Skeletal muscle tissue (tissue), 4 donors: ENCODE data around the gene FHIT. TPM values are rescaled to one million over a fixed set of nuclear protein-coding genes. Genes with fewer than 3 reads are reported as not detected.

Source experiments
- H3K27ac ChIP-seq: one replicate; pipeline ENCODE4 v1.7.0; 2013; ENCODE audit warnings: mild to moderate bottlenecking, low read depth, low read length, inconsistent platforms
- H3K27me3 ChIP-seq, 3 donors: one replicate each; pipeline ENCODE4 v1.7.0; 2013; ENCODE audit warnings: low read length in 3 of 3; ENCODE audit not compliant: control insufficient read depth in 3 of 3, insufficient read depth in 3 of 3
- H3K36me3 ChIP-seq, 3 donors: one replicate each; pipeline ENCODE4 v1.7.0; 2013; ENCODE audit warnings: low read length in 3 of 3; ENCODE audit not compliant: control insufficient read depth in 3 of 3, insufficient read depth in 3 of 3
- H3K4me1 ChIP-seq, 3 donors: one replicate each; pipeline ENCODE4 v1.7.0; 2013; ENCODE audit warnings: low read length in 3 of 3, mild to moderate bottlenecking in 3 of 3; ENCODE audit not compliant: control insufficient read depth in 3 of 3, insufficient read depth in 3 of 3
- H3K4me3 ChIP-seq, 3 donors: one replicate each; pipeline ENCODE4 v1.7.0; 2013; ENCODE audit warnings: low read length in 3 of 3
- H3K9ac ChIP-seq, 3 donors: one replicate each; pipeline ENCODE4 v1.7.0; 2013; ENCODE audit warnings: low read length in 3 of 3, mild to moderate bottlenecking in 3 of 3, moderate library complexity in 2 of 3, low read depth in 1 of 3
- H3K9me3 ChIP-seq, 3 donors: one replicate each; pipeline ENCODE4 v1.7.0; 2013; ENCODE audit warnings: low read length in 3 of 3; ENCODE audit not compliant: control insufficient read depth in 3 of 3
- total RNA-seq: library from RNA; depleted of rRNA; stranded (reverse); fragments of >200 nt; gene quantifications from one replicate; pipeline ENCODE4 v1.2.3, GENCODE V29; 2014
- donor health status: Osteomylitis.

Gene FHIT
- total RNA-seq, 1 donor from 2014 or later, result 4.2 TPM

GRCh38 chr3:60829058-60829457, 422.2 kb downstream of the FHIT start:
- Histone ChIP-seq H3K4me3 (no peak overlapping the region), H3K36me3 (no peaks in the 10 kb centered on the region), H3K9ac (no peak overlapping the region), H3K27ac (no peak overlapping the region), H3K9me3 (no peaks in the 10 kb centered on the region), H3K27me3 (no peaks in the 10 kb centered on the region), H3K4me1 (no peaks in the 10 kb centered on the region)

GRCh38 chr3:60827666-60828065, 423.6 kb downstream of the FHIT start:
- Histone ChIP-seq H3K4me1 (no peaks in the 10 kb centered on the region), H3K27ac (no peak overlapping the region), H3K4me3 (no peak overlapping the region), H3K27me3 (no peaks in the 10 kb centered on the region), H3K36me3 (no peaks in the 10 kb centered on the region), H3K9ac (no peak overlapping the region), H3K9me3 (no peaks in the 10 kb centered on the region)

- Histone ChIP-seq H3K4me3 (no peak overlapping the region), H3K36me3 (no peaks in the 10 kb centered on the region), H3K27ac (no peak overlapping the region), H3K4me1 (no peaks in the 10 kb centered on the region), H3K9ac (no peak overlapping the region), H3K9me3 (no peaks in the 10 kb centered on the region), H3K27me3 (no peaks in the 10 kb centered on the region)
Measured at GRCh38 chr3:60826511-60826910, 424.7 kb downstream of the FHIT start.

- Histone ChIP-seq H3K36me3 (no peaks in the 10 kb centered on the region), H3K9ac (no peak overlapping the region), H3K4me3 (no peak overlapping the region), H3K27me3 (no peaks in the 10 kb centered on the region), H3K27ac (no peak overlapping the region), H3K4me1 (no peaks in the 10 kb centered on the region), H3K9me3 (no peaks in the 10 kb centered on the region)
Measured at GRCh38 chr3:60812502-60812901, 438.8 kb downstream of the FHIT start.

- Histone ChIP-seq H3K27me3 (no peaks in the 10 kb centered on the region), H3K27ac (no peak overlapping the region)
Measured at GRCh38 chr3:60810881-60811280, 440.4 kb downstream of the FHIT start.

GRCh38 chr3:60809857-60810610, 441.2 kb downstream of the FHIT start:
- Histone ChIP-seq H3K27me3 (no peaks in the 10 kb centered on the region), H3K9ac (no peak overlapping the region), H3K4me1 (no peaks in the 10 kb centered on the region), H3K9me3 (no peaks in the 10 kb centered on the region), H3K27ac (no peak overlapping the region), H3K4me3 (no peak overlapping the region), H3K36me3 (no peaks in the 10 kb centered on the region)

More at GRCh38 chr3:60810881-60811280, 440.4 kb downstream of the FHIT start:
- no peaks in the 10 kb centered on the region for H3K9me3 ChIP-seq
- H3K4me1 ChIP-seq, result no peaks in the 10 kb centered on the region
- H3K4me3 ChIP-seq, result no peak overlapping the region
- H3K36me3 ChIP-seq, result no peaks in the 10 kb centered on the region
- H3K9ac ChIP-seq, result no peak overlapping the region

GRCh38 chr3:60803216-60804173, 447.8 kb downstream of the FHIT start:
- H3K9me3 ChIP-seq, result no peaks in the 10 kb centered on the region
- no peaks in the 10 kb centered on the region for H3K4me1 ChIP-seq
- no peaks in the 10 kb centered on the region for H3K36me3 ChIP-seq
- no peak overlapping the region for H3K4me3 ChIP-seq
- H3K9ac ChIP-seq, result no peak overlapping the region
- H3K27ac ChIP-seq, result no peak overlapping the region
- H3K27me3 ChIP-seq, result no peaks in the 10 kb centered on the region

GRCh38 chr3:60801307-60801706, 449.9 kb downstream of the FHIT start:
- Histone ChIP-seq H3K27ac (no peak overlapping the region), H3K9me3 (no peaks in the 10 kb centered on the region), H3K36me3 (no peaks in the 10 kb centered on the region), H3K4me3 (no peak overlapping the region), H3K4me1 (no peaks in the 10 kb centered on the region), H3K27me3 (no peaks in the 10 kb centered on the region), H3K9ac (no peak overlapping the region)

GRCh38 chr3:60798456-60798855, 452.8 kb downstream of the FHIT start:
- Histone ChIP-seq H3K36me3 (no peaks in the 10 kb centered on the region), H3K9ac (no peak overlapping the region), H3K9me3 (no peaks in the 10 kb centered on the region), H3K27me3 (no peaks in the 10 kb centered on the region), H3K4me3 (no peak overlapping the region), H3K27ac (no peak overlapping the region), H3K4me1 (no peaks in the 10 kb centered on the region)

GRCh38 chr3:60792249-60792852, 458.9 kb downstream of the FHIT start:
- H3K9me3 ChIP-seq, result no peaks in the 10 kb centered on the region
- H3K36me3 ChIP-seq, result no peaks in the 10 kb centered on the region
- H3K27ac ChIP-seq, result no peak overlapping the region
- no peak overlapping the region for H3K4me3 ChIP-seq
- no peaks in the 10 kb centered on the region for H3K27me3 ChIP-seq
- H3K9ac ChIP-seq, result no peak overlapping the region
- no peaks in the 10 kb centered on the region for H3K4me1 ChIP-seq
